OCI-LY7 (cell line): ENCODE results near the gene KLK11. TPM values are rescaled to one million over a fixed set of nuclear protein-coding genes. Genes with fewer than 3 reads are reported as not detected.

ENCODE experiments used
- BruUV-seq: library from RNA; stranded (reverse); fragments of 400-500 nt; replicated peaks from 2 replicates; lab custom pipeline; 2021; lab: Mats Ljungman, UMichigan
- CTCF ChIA-PET: fragments of 300-600 bp; sonication (Branson Sonifier 250); formaldehyde crosslinking; loops from one replicate; lab custom pipeline; 2022; ENCODE audit warnings: antibody characterized with exemption; ENCODE audit not compliant: unreplicated experiment; lab: Charles Lee
- POLR2A ChIA-PET: fragments of 300-600 bp; sonication (Branson Sonifier 250); formaldehyde crosslinking; loops from one replicate; lab custom pipeline; 2022; ENCODE audit warnings: antibody characterized with exemption; lab: Charles Lee
- DNase-seq: peaks from one replicate; pipeline ENCODE4 v3.0.0-alpha.2; 2015; ENCODE audit warnings: low spot score
- H2AFZ ChIP-seq: fragments of 200-600 bp; sonication (generic), shearing (Covaris generic); 2 replicates; pipeline ENCODE4 v1.6.1; 2014; ENCODE audit warnings: mild to moderate bottlenecking, antibody characterized with exemption, low read length, moderate library complexity
- H3K27ac ChIP-seq: fragments of 200-600 bp; sonication (generic); 2 replicates; pipeline ENCODE4 v1.5.1; 2014; ENCODE audit warnings: mixed run types, low read depth, mild to moderate bottlenecking, moderate library complexity, low read length, inconsistent platforms; ENCODE audit not compliant: poor library complexity, severe bottlenecking
- H3K36me3 ChIP-seq: fragments of 200-600 bp; sonication (generic); 2 replicates; pipeline ENCODE4 v1.6.1; 2014; ENCODE audit warnings: mild to moderate bottlenecking, antibody characterized with exemption, low read length, moderate library complexity, mixed read lengths; ENCODE audit not compliant: insufficient read depth
- H3K4me1 ChIP-seq: fragments of 200-600 bp; sonication (generic); 2 replicates; pipeline ENCODE4 v1.5.1; 2014; ENCODE audit warnings: mild to moderate bottlenecking, low read length; ENCODE audit not compliant: insufficient read depth, poor library complexity, severe bottlenecking
- H3K4me2 ChIP-seq: fragments of 200-600 bp; sonication (generic); 2 replicates; pipeline ENCODE4 v1.6.1; 2014; ENCODE audit warnings: mild to moderate bottlenecking, low read length
- H3K4me3 ChIP-seq: fragments of 200-600 bp; sonication (generic); 2 replicates; pipeline ENCODE4 v1.5.1; 2014; ENCODE audit warnings: mild to moderate bottlenecking, low read depth, low read length; ENCODE audit not compliant: poor library complexity, severe bottlenecking
- H3K79me2 ChIP-seq: fragments of 200-600 bp; sonication (generic); 2 replicates; pipeline ENCODE4 v1.6.1; 2016; ENCODE audit warnings: low read depth, mild to moderate bottlenecking, low read length, moderate library complexity, mixed read lengths; ENCODE audit not compliant: insufficient read depth
- H3K9me2 ChIP-seq: fragments of 200-600 bp; sonication (generic); 2 replicates; pipeline ENCODE4 v1.6.1; 2016; ENCODE audit warnings: mild to moderate bottlenecking, low read length, mixed read lengths; ENCODE audit not compliant: insufficient read depth
- H3K9me3 ChIP-seq: fragments of 200-600 bp; sonication (generic); 2 replicates; pipeline ENCODE4 v1.6.1; 2014; ENCODE audit warnings: mild to moderate bottlenecking, mixed run types, low read length, mixed read lengths
- H4K20me1 ChIP-seq: fragments of 200-600 bp; sonication (generic); 2 replicates; pipeline ENCODE4 v1.6.1; 2014; ENCODE audit warnings: mild to moderate bottlenecking, antibody characterized with exemption, low read length, moderate library complexity, mixed read lengths; ENCODE audit not compliant: insufficient read depth
- CTCF ChIP-seq: fragments of 200-600 bp; sonication (generic); conservative IDR thresholded peaks from 2 replicates; pipeline ENCODE4 v1.5.1; 2014; ENCODE audit warnings: mild to moderate bottlenecking, antibody characterized with exemption, low read length, moderate library complexity, mixed read lengths
- EZH2phosphoT487 ChIP-seq: fragments of 200-600 bp; sonication (generic); IDR thresholded peaks from 2 replicates; pipeline ENCODE4 v1.6.1; 2018; ENCODE audit warnings: low read depth, borderline replicate concordance, mild to moderate bottlenecking, mixed run types, antibody characterized with exemption, low read length, moderate library complexity, mixed read lengths
- intact Hi-C: fragments of 100-400 bp; cut with micrococcal nuclease; formaldehyde crosslinking; loops from one replicate; pipeline ENCODE4 v1.10.0; 2022; ENCODE audit not compliant: unreplicated experiment
- total RNA-seq, 2 experiments: library from RNA; depleted of rRNA in 1 of 2; stranded (reverse); fragments of >200 nt in 1 of 2; shearing (Covaris generic) in 1 of 2; gene quantifications; 2 replicates each; pipeline ENCODE4 v1.2.3, GENCODE V29; 2014 to 2022

The KLK11 gene
- total RNA-seq, 2 experiments from 2014 or later: not detected

GRCh38 chr19:51055866-51056265 lies 29.4 kb upstream of the KLK11 start:
- no peaks in the 10 kb centered on the region for H3K4me1 ChIP-seq
- no peak overlapping the region for H3K27ac ChIP-seq
- no peak overlapping the region for H3K4me3 ChIP-seq
- no peak for TF ChIP-seq CTCF
- no peak for TF ChIP-seq EZH2phosphoT487
- H3K9me3 ChIP-seq: no peaks in the 10 kb centered on the region
- no peak overlapping the region for H2AFZ ChIP-seq
- H3K79me2 ChIP-seq: no peaks in the 10 kb centered on the region
- no TSS peak for BruUV-seq
- POLR2A ChIA-PET: no interaction called here
- H3K36me3 ChIP-seq: no peaks in the 10 kb centered on the region
- CTCF ChIA-PET: no interaction called here
- intact Hi-C loops: no loop called here
- no peaks in the 10 kb centered on the region for H3K9me2 ChIP-seq
- H4K20me1 ChIP-seq: no peaks in the 10 kb centered on the region
- H3K4me2 ChIP-seq: no peak overlapping the region
- DNase-seq: no peak

- H2AFZ ChIP-seq: no peak overlapping the region
- no peak overlapping the region for H3K4me2 ChIP-seq
- ChIA-PET CTCF (no interaction called here), POLR2A (no interaction called here)
- BruUV-seq: no TSS peak
- H3K9me3 ChIP-seq: no peaks in the 10 kb centered on the region
- no peak overlapping the region for H3K4me3 ChIP-seq
- H3K9me2 ChIP-seq: no peaks in the 10 kb centered on the region
- intact Hi-C loops: no loop called here
- H3K27ac ChIP-seq: no peak overlapping the region
- H3K79me2 ChIP-seq: no peaks in the 10 kb centered on the region
- TF ChIP-seq EZH2phosphoT487: no peak
- TF ChIP-seq CTCF: no peak
- H3K4me1 ChIP-seq: no peaks in the 10 kb centered on the region
- DNase-seq: no peak
- no peaks in the 10 kb centered on the region for H3K36me3 ChIP-seq
- no peaks in the 10 kb centered on the region for H4K20me1 ChIP-seq
Observed at GRCh38 chr19:51047031-51047335, 20.6 kb upstream of the KLK11 start.

DNA sequence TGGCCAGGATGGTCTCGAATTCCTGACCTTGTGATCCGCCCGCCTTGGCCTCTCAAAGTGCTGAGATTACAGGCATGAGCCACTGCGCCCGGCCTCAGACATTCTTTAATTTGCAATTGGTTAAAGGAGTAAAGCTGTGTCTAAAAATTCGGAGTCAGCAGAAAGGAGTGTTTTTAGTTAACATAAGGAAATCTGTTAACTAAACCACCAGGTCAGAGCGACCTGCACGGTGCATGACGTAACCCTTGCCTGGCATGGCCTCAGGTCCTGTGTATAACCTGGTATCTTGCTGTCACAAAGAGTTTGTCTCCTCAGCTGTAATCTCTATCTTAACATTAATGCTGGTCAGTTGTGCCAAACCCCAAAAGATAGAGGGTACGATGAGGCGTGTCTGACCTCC lies 17.9 kb upstream of the KLK11 start:
- Histone ChIP-seq H2AFZ (no peak overlapping the region), H3K4me2 (no peak overlapping the region), H3K27ac (no peak overlapping the region), H3K9me3 (no peaks in the 10 kb centered on the region), H3K4me3 (no peak overlapping the region), H4K20me1 (no peaks in the 10 kb centered on the region), H3K4me1 (no peaks in the 10 kb centered on the region), H3K79me2 (no peaks in the 10 kb centered on the region), H3K36me3 (no peaks in the 10 kb centered on the region), H3K9me2 (no peaks in the 10 kb centered on the region)
- BruUV-seq: no TSS peak
- TF ChIP-seq EZH2phosphoT487 (no peak), CTCF (no peak)
- ChIA-PET CTCF (no interaction called here), POLR2A (no interaction called here)
- DNase-seq: no peak
- intact Hi-C loops: no loop called here
